Colonic mucosa (tissue), 4 donors: ENCODE results near the gene SUMO3. TPM values are rescaled to one million over a fixed set of nuclear protein-coding genes. Genes with fewer than 3 reads are reported as not detected.

Source experiments
- DNase-seq: peaks from one replicate; pipeline ENCODE4 v3.0.0-alpha.2; 2020
- H3K27ac ChIP-seq: fragments of 200-600 bp; one replicate; pipeline ENCODE4 v1.8.0; 2021
- H3K27me3 ChIP-seq: fragments of 200-600 bp; one replicate; pipeline ENCODE4 v1.8.0; 2021
- H3K36me3 ChIP-seq: fragments of 200-600 bp; one replicate; pipeline ENCODE4 v1.8.0; 2021
- H3K4me1 ChIP-seq: fragments of 200-600 bp; one replicate; pipeline ENCODE4 v1.8.0; 2021; ENCODE audit warnings: mild to moderate bottlenecking
- H3K4me3 ChIP-seq: fragments of 200-600 bp; one replicate; pipeline ENCODE4 v1.8.0; 2021
- H3K9ac ChIP-seq, 2 donors: one replicate each; pipeline ENCODE4 v1.7.0; 2013; ENCODE audit warnings: control low read depth in 2 of 2, low read depth in 2 of 2, low read length in 2 of 2
- H3K9me3 ChIP-seq: fragments of 200-600 bp; one replicate; pipeline ENCODE4 v1.8.0; 2021
- intact Hi-C: fragments of 100-400 bp; cut with DNase I; formaldehyde crosslinking; loops from one replicate; pipeline ENCODE4 v1.14.1; 2022
- total RNA-seq, 2 donors: library from RNA; stranded (reverse); fragmentation: NEBNext Ultra II Directional in 1 of 2; extraction: Animal tissue kit (Norgen Biotek cat#: 25700) in 1 of 2; gene quantifications; one replicate each; pipeline ENCODE4 v1.2.1, GENCODE V29; 2021
- TF ChIP-seq, protein P1 (sequence below): fragments of 200-600 bp; IDR thresholded peaks from one replicate; pipeline ENCODE4 v1.8.0; 2022; ENCODE audit warnings: antibody characterized with exemption, mild to moderate bottlenecking
- donor health status: healthy.
- donor health status: DM: no; HTN: no; CAD: no.
- donor health status: DM: no; HTN: no; CAD: no.

SUMO3 gene
- total RNA-seq, 2 donors from 2014 or later, result 81.3 to 82.8 TPM

DNA sequence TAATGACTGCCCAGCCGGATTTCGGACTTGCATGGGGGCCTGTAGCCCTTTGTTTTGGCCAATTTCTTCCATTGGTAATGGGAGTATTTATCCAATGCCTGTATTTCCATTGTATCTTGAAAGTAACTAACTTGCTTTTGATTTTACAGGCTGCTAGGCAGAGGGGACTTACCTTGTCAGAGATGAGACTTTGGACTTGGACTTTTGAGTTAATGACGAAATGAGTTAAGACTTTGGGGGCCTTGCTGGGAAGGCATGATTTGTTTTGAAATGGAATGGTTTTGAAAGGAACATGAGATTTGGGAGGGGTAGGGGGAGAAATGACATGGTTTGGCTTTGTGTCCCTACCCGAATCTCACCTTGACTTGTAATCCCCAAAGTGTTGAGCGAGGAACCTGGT, 25.9 kb downstream of the SUMO3 start:
- no peak overlapping the region for H3K9ac ChIP-seq
- DNase-seq, result no peak
- TF ChIP-seq, protein P1, sequence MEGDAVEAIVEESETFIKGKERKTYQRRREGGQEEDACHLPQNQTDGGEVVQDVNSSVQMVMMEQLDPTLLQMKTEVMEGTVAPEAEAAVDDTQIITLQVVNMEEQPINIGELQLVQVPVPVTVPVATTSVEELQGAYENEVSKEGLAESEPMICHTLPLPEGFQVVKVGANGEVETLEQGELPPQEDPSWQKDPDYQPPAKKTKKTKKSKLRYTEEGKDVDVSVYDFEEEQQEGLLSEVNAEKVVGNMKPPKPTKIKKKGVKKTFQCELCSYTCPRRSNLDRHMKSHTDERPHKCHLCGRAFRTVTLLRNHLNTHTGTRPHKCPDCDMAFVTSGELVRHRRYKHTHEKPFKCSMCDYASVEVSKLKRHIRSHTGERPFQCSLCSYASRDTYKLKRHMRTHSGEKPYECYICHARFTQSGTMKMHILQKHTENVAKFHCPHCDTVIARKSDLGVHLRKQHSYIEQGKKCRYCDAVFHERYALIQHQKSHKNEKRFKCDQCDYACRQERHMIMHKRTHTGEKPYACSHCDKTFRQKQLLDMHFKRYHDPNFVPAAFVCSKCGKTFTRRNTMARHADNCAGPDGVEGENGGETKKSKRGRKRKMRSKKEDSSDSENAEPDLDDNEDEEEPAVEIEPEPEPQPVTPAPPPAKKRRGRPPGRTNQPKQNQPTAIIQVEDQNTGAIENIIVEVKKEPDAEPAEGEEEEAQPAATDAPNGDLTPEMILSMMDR, result no peak
- no peaks in the 10 kb centered on the region for H3K27me3 ChIP-seq
- no peaks in the 10 kb centered on the region for H3K9me3 ChIP-seq
- H3K36me3 ChIP-seq, result no peaks in the 10 kb centered on the region
- intact Hi-C loops, result loop anchor here (5.0 kb wide), 1 partner anchor 285 kb away; no protein-coding TSS in a partner anchor
- no peak overlapping the region for H3K27ac ChIP-seq
- H3K4me3 ChIP-seq, result no peak overlapping the region
- H3K4me1 ChIP-seq, result no peaks in the 10 kb centered on the region

DNA sequence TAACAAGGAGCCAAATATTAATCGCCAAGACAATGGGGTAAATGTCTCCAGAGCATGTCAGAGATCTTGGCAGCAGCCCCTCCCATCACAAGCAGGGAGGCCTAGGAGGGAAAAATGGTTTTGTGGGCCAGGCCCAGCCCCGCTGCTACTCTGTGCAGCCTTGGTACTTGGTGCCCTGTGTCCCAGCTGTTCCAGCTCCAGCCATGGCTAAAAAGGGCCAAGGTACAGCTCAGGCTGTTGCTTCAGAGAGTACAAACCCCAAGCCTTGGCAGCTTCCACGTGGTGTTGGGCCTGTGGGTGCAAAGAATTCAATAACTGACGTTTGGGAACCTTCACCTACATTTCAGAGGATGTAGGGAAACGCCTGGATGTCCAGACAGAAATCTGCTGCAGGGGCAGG, 26.6 kb downstream of the SUMO3 start:
- DNase-seq, result no peak
- intact Hi-C loops, result loop anchor here (5.0 kb wide), 1 partner anchor 284 kb away; no protein-coding TSS in a partner anchor
- Histone ChIP-seq H3K27me3 (no peaks in the 10 kb centered on the region), H3K36me3 (no peaks in the 10 kb centered on the region), H3K4me3 (no peak overlapping the region), H3K4me1 (no peaks in the 10 kb centered on the region), H3K27ac (no peak overlapping the region), H3K9me3 (no peaks in the 10 kb centered on the region), H3K9ac (no peak overlapping the region)
- TF ChIP-seq, protein P1, result no peak

DNA sequence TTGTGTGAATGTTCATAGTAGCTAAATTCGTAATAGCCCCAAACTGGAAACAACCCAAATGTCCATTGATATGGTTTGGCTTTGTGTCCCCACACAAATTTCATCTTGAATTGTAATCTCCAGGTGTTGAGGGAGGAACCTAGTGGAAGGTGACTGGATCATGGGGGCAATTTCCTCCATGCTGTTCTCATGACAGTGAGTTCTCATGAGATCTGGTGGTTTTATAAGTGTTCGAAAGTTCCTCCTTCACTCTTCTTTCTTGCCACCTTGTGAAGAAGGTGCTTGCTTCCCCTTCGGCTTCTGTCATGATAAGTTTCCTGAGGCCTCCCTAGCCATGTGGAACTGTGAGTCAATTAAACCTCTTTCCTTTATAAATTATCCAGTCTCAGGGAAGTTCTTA, 27.5 kb downstream of the SUMO3 start:
- no peak overlapping the region for H3K9ac ChIP-seq
- no peaks in the 10 kb centered on the region for H3K4me1 ChIP-seq
- H3K27me3 ChIP-seq, result no peaks in the 10 kb centered on the region
- intact Hi-C loops, result loop anchor here (5.0 kb wide), 1 partner anchor 283 kb away; no protein-coding TSS in a partner anchor
- H3K4me3 ChIP-seq, result no peak overlapping the region
- H3K9me3 ChIP-seq, result no peaks in the 10 kb centered on the region
- H3K27ac ChIP-seq, result no peak overlapping the region
- H3K36me3 ChIP-seq, result no peaks in the 10 kb centered on the region
- TF ChIP-seq, protein P1, result no peak
- no peak for DNase-seq

DNA sequence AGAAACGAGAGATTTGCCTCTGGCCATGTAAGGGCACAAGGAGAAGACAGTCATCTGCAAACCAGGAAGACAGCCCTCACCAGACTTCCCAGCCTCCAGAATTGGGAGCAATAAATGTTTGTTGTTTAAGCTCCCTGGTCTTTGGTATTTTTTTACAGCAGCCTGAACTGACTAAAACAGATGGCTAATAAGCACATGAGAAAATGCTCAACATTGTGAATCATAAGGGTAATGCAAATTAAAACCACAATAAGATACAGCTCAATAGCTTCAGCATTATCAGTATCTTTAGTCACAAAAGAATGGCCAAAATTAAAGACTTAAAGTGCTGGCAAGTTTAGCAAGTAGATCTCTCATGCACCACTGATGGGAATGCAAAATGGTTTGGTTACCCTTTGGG, 28.0 kb downstream of the SUMO3 start:
- TF ChIP-seq, protein P1, result no peak

DNA sequence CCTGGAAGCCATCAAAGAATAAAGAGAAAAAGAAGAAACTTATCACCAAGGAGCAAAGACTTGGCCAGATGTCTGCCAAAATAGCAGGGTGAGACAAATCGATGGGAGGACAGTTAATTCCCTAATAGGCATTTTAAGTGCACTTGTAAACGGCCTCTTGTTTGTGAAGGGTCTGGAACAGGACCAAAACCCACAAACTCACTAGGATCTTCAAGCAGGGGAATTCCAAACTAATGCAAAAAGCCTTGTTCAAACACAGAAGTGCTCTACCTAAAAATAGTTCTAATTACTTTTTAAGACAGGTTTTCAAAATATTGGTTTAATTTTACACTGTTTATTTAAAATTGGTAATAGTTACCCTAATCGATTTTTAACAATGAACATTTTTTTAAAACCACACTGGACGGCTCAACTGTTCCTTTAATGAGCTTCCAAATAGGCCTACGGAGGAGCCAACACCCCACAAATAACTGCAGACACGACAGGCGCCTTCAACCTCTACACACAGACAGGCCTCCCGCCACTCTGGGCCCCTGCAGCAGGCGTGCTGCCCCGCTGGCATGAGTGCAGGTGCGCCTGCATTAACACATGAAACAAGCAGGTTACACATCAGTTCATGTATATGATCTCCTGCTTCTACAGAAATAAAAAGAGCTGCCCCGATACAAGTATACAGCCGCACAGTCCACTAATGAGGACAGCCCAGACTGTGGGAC, 32.1 kb downstream of the SUMO3 start:
- Histone ChIP-seq H3K4me3 (no peak overlapping the region), H3K27me3 (no peaks in the 10 kb centered on the region), H3K9me3 (no peaks in the 10 kb centered on the region), H3K4me1 (no peaks in the 10 kb centered on the region), H3K27ac (no peak overlapping the region), H3K36me3 (no peaks in the 10 kb centered on the region), H3K9ac (no peak overlapping the region)
- no peak for DNase-seq
- intact Hi-C loops, result no loop called here
- TF ChIP-seq, protein P1, result no peak

More for the DNA sequence above, 28.0 kb downstream of the SUMO3 start:
- Histone ChIP-seq H3K9ac (no peak overlapping the region), H3K4me3 (no peak overlapping the region), H3K27me3 (no peaks in the 10 kb centered on the region), H3K27ac (no peak overlapping the region), H3K36me3 (no peaks in the 10 kb centered on the region), H3K4me1 (no peaks in the 10 kb centered on the region), H3K9me3 (no peaks in the 10 kb centered on the region)
- DNase-seq, result no peak
- intact Hi-C loops, result loop anchor here (5.0 kb wide), 1 partner anchor 283 kb away; no protein-coding TSS in a partner anchor
